ENCODE measurements around the gene MUCL3. TPM values are rescaled to one million over a fixed set of nuclear protein-coding genes. Genes with fewer than 3 reads are reported as not detected.

Gene MUCL3
- total and polyA plus RNA-seq, 10 of the 15 experiments (the other 5 are each of a cell fraction or from before 2014, with no cell fraction given) = 0.03 to 1.4 (median 0.61) TPM

- TF ChIP-seq CUX1 (IDR thresholded peaks at IDR 0.05; ENCODE audit: insufficient replicate concordance, low read depth, low read length) (no peak), RBBP5 (conservative IDR thresholded peaks at IDR 0.05) (no peak), E2F8 (IDR thresholded peaks at IDR 0.05; ENCODE audit: low read depth, partially characterized antibody) (peak; percentile 70), RAD21 (IDR thresholded peaks at IDR 0.05; ENCODE audit: insufficient read depth, low read depth, low read length) (0 out of 2 replicates have a peak, but pooled peaks have one; percentile 1), ZBTB4 (CRISPR knock-in tag; IDR thresholded peaks at IDR 0.05) (no peak), ZNF217 (IDR thresholded peaks at IDR 0.05) (peak; percentile 100), CHD2 (IDR thresholded peaks at IDR 0.05; ENCODE audit: borderline replicate concordance, low read depth, low read length) (peak; percentile 67; the same call in 1 of the 2 replicates), SREBF2 (IDR thresholded peaks at IDR 0.05; ENCODE audit: low read length) (no peak), ZNF274 (IDR thresholded peaks at IDR 0.05; ENCODE audit: insufficient read depth, insufficient read length) (no peak), JUNB (IDR thresholded peaks at IDR 0.05) (no peak; the same call in 1 of the 2 replicates), MTA3 (IDR thresholded peaks at IDR 0.05; ENCODE audit: borderline replicate concordance, low read length) (no peak), POLR2A (IDR thresholded peaks at IDR 0.05; ENCODE audit: low read depth, low read length) (peak; percentile 65), IRF3 (IDR thresholded peaks at IDR 0.05) (peak; percentile 73; the same call in 1 of the 2 replicates), MEF2A (IDR thresholded peaks at IDR 0.05; ENCODE audit: insufficient read depth, low read depth, low read length) (0 out of 2 replicates have a peak, but pooled peaks have one; percentile 45), IRF4 (IDR thresholded peaks at IDR 0.05; ENCODE audit: low read depth, low read length) (peak; percentile 78), CHD4 (IDR thresholded peaks at IDR 0.05) (no peak), TCF7 (IDR thresholded peaks at IDR 0.05; ENCODE audit: borderline replicate concordance) (0 out of 2 replicates have a peak, but pooled peaks have one; percentile 61)
Measured at GRCh38 chr6:30907758-30908591, 32.8 kb upstream of the MUCL3 start, which contains the start of gene GTF2H4 (continued).
